GM12878 (cell line): ENCODE data around the gene CUTA. TPM values are rescaled to one million over a fixed set of nuclear protein-coding genes. Genes with fewer than 3 reads are reported as not detected.
A peak's percentile ranks its signal among the peaks of the same experiment; 100 is the strongest.

Source experiments
- CREB1 ChIP-seq: IDR thresholded peaks from 2 replicates; pipeline ENCODE4 v1.6.1; 2012; ENCODE audit warnings: low read depth, mild to moderate bottlenecking, inconsistent platforms
- CREM ChIP-seq: IDR thresholded peaks from 2 replicates; pipeline ENCODE4 v1.6.1; 2014; ENCODE audit warnings: antibody characterized with exemption, low read depth
- DPF2 ChIP-seq: fragments of 450-650 bp; IDR thresholded peaks from 2 replicates; pipeline ENCODE4 v1.6.1; 2017; ENCODE audit warnings: mild to moderate bottlenecking
- E2F8 ChIP-seq: fragments of 450-650 bp; IDR thresholded peaks from 2 replicates; pipeline ENCODE4 v1.6.1; 2018; ENCODE audit warnings: mild to moderate bottlenecking, low read depth, moderate library complexity; ENCODE audit not compliant: partially characterized antibody
- GABPA ChIP-seq: IDR thresholded peaks from 2 replicates; pipeline ENCODE4 v1.6.1; 2014; ENCODE audit warnings: antibody characterized with exemption, low read depth, mild to moderate bottlenecking, inconsistent platforms
- HCFC1 ChIP-seq: fragments of 150-350 bp; IDR thresholded peaks from 2 replicates; pipeline ENCODE4 v1.6.1; 2014; ENCODE audit warnings: low read length
- IRF3 ChIP-seq: fragments of 450-650 bp; IDR thresholded peaks from 2 replicates; pipeline ENCODE4 v1.6.1; 2014; ENCODE audit warnings: mild to moderate bottlenecking
- PAX8 ChIP-seq: fragments of 450-650 bp; IDR thresholded peaks from 2 replicates; pipeline ENCODE4 v1.6.1; 2017; ENCODE audit warnings: mild to moderate bottlenecking, moderate library complexity
- PBX3 ChIP-seq: IDR thresholded peaks from 2 replicates; pipeline ENCODE4 v1.6.1; 2011; ENCODE audit warnings: mild to moderate bottlenecking, low read depth, low read length, moderate library complexity; ENCODE audit not compliant: insufficient replicate concordance
- POLR2AphosphoS5 ChIP-seq: IDR thresholded peaks from 2 replicates; pipeline ENCODE4 v1.6.1; 2011; ENCODE audit warnings: mild to moderate bottlenecking, low read length, inconsistent platforms
- RAD51 ChIP-seq: fragments of 450-650 bp; IDR thresholded peaks from 2 replicates; pipeline ENCODE4 v1.6.1; 2016; ENCODE audit warnings: moderate library complexity, mild to moderate bottlenecking, inconsistent platforms
- RBBP5 ChIP-seq: fragments of 200-600 bp; sonication (generic); conservative IDR thresholded peaks from 2 replicates; pipeline ENCODE4 v1.6.1; 2016
- SP1 ChIP-seq: IDR thresholded peaks from one replicate; pipeline ENCODE4 v1.6.1; 2011; ENCODE audit warnings: low read depth, low read length
- ZBED1 ChIP-seq: IDR thresholded peaks from 2 replicates; pipeline ENCODE4 v1.6.1; 2016; ENCODE audit warnings: borderline replicate concordance
- ZNF24 ChIP-seq: fragments of 450-650 bp; IDR thresholded peaks from 2 replicates; pipeline ENCODE4 v1.6.1; 2017; ENCODE audit warnings: antibody characterized with exemption, mild to moderate bottlenecking
- ZNF622 ChIP-seq: fragments of 450-650 bp; IDR thresholded peaks from 2 replicates; pipeline ENCODE4 v1.6.1; 2017; ENCODE audit warnings: mild to moderate bottlenecking, inconsistent platforms
- polyA plus RNA-seq, 11 experiments: library from polyadenylated mRNA; depleted of rRNA in 4 of 11; unstranded in 6 of 11; stranded (reverse) in 5 of 11; fragments of >200 nt; fragmentation: Nextera tagmentation in 4 of 11; fragmentation: Illumina TruSeq in 1 of 11; extraction: Ambion mirVana in 4 of 11; extraction: Trizol in 1 of 11; gene quantifications; 1 replicate in 1 of 11; 2 replicates in 10 of 11; pipeline versions ENCODE4 v1.2.1 to v1.2.3, GENCODE V29; 2011 to 2016; ENCODE audit warnings: inconsistent platforms in 2 of 11, missing spikeins in 2 of 11, low read depth in 1 of 11
- total RNA-seq, 4 experiments: library from RNA; depleted of rRNA in 3 of 4; stranded (reverse); fragments of >200 nt in 3 of 4; fragmentation: Illumina TruSeq in 1 of 4; extraction: Trizol in 1 of 4; gene quantifications; 2 replicates each; pipeline versions ENCODE4 v1.2.1 to v1.2.3, GENCODE V29; 2013 to 2021

Gene CUTA
- total and polyA plus RNA-seq, 10 of the 15 experiments (the other 5 are each of a cell fraction or from before 2014, with no cell fraction given): 102 to 293 (median 189) TPM

- TF ChIP-seq ZBED1 (no peak), RBBP5 (no peak), PAX8 (no peak), ZNF24 (peak; percentile 96), CREB1 (peak; percentile 97), CREM (peak; percentile 94), SP1 (peak; percentile 90), DPF2 (no peak), IRF3 (no peak; the same call in none of the 2 replicates), HCFC1 (peak; percentile 56), PBX3 (no peak), E2F8 (no peak), RAD51 (peak; percentile 72; the same call in 1 of the 2 replicates), ZNF622 (no peak), POLR2AphosphoS5 (no peak), GABPA (peak; percentile 86)
These were observed 26.5 kb downstream of the CUTA start, which contains the start of gene KIFC1 (continued) for GRCh38 chr6:33391278-33391921.
